Ishikawa (cell line): ENCODE measurements around the gene SIGLEC11.

Source experiments
- CEBPB ChIP-seq: IDR thresholded peaks from 2 replicates; pipeline ENCODE4 v1.6.1; 2012
- CREB1 ChIP-seq: IDR thresholded peaks from 2 replicates; pipeline ENCODE4 v1.6.1; 2012; ENCODE audit warnings: low read depth
- EGR1 ChIP-seq: IDR thresholded peaks from 2 replicates; pipeline ENCODE4 v1.6.1; 2012
- EP300 ChIP-seq: IDR thresholded peaks from 2 replicates; pipeline ENCODE4 v1.6.1; 2012; ENCODE audit warnings: borderline replicate concordance
- FOXM1 ChIP-seq: IDR thresholded peaks from 2 replicates; pipeline ENCODE4 v1.6.1; 2012; ENCODE audit warnings: low read depth, borderline replicate concordance
- MAX ChIP-seq: IDR thresholded peaks from 2 replicates; pipeline ENCODE4 v1.6.1; 2012
- RAD21 ChIP-seq: IDR thresholded peaks from 2 replicates; pipeline ENCODE4 v1.6.1; 2012; ENCODE audit warnings: low read depth
- REST ChIP-seq: IDR thresholded peaks from 2 replicates; pipeline ENCODE4 v1.6.1; 2012; ENCODE audit warnings: low read depth, mild to moderate bottlenecking
- TAF1 ChIP-seq: IDR thresholded peaks from 2 replicates; pipeline ENCODE4 v1.6.1; 2012; ENCODE audit warnings: low read depth, mild to moderate bottlenecking
- TCF12 ChIP-seq: IDR thresholded peaks from 2 replicates; pipeline ENCODE4 v1.6.1; 2012; ENCODE audit warnings: low read depth
- TEAD4 ChIP-seq: IDR thresholded peaks from 2 replicates; pipeline ENCODE4 v1.6.1; 2012
- USF1 ChIP-seq: IDR thresholded peaks from 2 replicates; pipeline ENCODE4 v1.6.1; 2012
- YY1 ChIP-seq: IDR thresholded peaks from 2 replicates; pipeline ENCODE4 v1.6.1; 2012; ENCODE audit warnings: low read depth

- no peak for TF ChIP-seq FOXM1
- no peak for TF ChIP-seq CEBPB
- TF ChIP-seq MAX: no peak
- no peak for TF ChIP-seq CREB1
- no peak for TF ChIP-seq REST
- no peak for TF ChIP-seq EP300
- no peak for TF ChIP-seq USF1
- TF ChIP-seq TCF12: no peak
- no peak for TF ChIP-seq TAF1
- TF ChIP-seq RAD21: no peak
- TF ChIP-seq EGR1: no peak
- no peak for TF ChIP-seq YY1
- no peak for TF ChIP-seq TEAD4
These were observed 45.7 kb downstream of the SIGLEC11 start for GRCh38 chr19:49915271-49915670.
